BJ (cell line): ENCODE results near the gene UBAC1. TPM values are rescaled to one million over a fixed set of nuclear protein-coding genes. Genes with fewer than 3 reads are reported as not detected.

Experiments
- CTCF ChIA-PET: fragments of 350-600 bp; formaldehyde crosslinking; extraction: SDS; loops from one replicate; lab custom pipeline; 2021; ENCODE audit warnings: antibody characterized with exemption, inconsistent platforms; lab: Yijun Ruan, JAX
- POLR2A ChIA-PET: fragments of 300-600 bp; sonication (Branson Sonifier 250); formaldehyde crosslinking; extraction: SDS; loops from one replicate; lab custom pipeline; 2021; ENCODE audit warnings: antibody characterized with exemption; lab: Charles Lee
- DNase-seq: peaks from one replicate; pipeline ENCODE4 v3.0.0-alpha.2; 2011; ENCODE audit warnings: low read depth
- H3K27me3 ChIP-seq: 2 replicates; pipeline ENCODE4 v1.6.0; 2011; ENCODE audit warnings: low read length; ENCODE audit not compliant: control insufficient read depth, insufficient read depth
- H3K36me3 ChIP-seq: 2 replicates; pipeline ENCODE4 v1.5.1; 2011; ENCODE audit warnings: low read length; ENCODE audit not compliant: control insufficient read depth, insufficient read depth
- H3K4me3 ChIP-seq: 2 replicates; pipeline ENCODE4 v1.5.1; 2011; ENCODE audit warnings: low read depth, mild to moderate bottlenecking, control low read depth, low read length
- CTCF ChIP-seq: IDR thresholded peaks from 2 replicates; pipeline ENCODE4 v1.5.1; 2011; ENCODE audit warnings: low read depth, mild to moderate bottlenecking, control low read depth, inconsistent platforms, low read length, moderate library complexity; ENCODE audit not compliant: insufficient read depth
- polyA plus RNA-seq: library from polyadenylated mRNA; depleted of rRNA; stranded (reverse); fragments of >200 nt; gene quantifications from 2 replicates; pipeline ENCODE4 v1.2.3, GENCODE V29; 2011

Gene UBAC1
- polyA plus RNA-seq, 1 experiment: 50.2 TPM

- no peak for DNase-seq
- no peaks in the 10 kb centered on the region for H3K27me3 ChIP-seq
- ChIA-PET CTCF (interaction anchor here (0.8 kb wide), 1 partner anchor 212 kb away, joined by 3 read pairs; no protein-coding TSS in a partner anchor), POLR2A (no interaction called here)
- no peak for TF ChIP-seq CTCF
- peaks cover 6% of the 10 kb centered on the region for H3K36me3 ChIP-seq
- H3K4me3 ChIP-seq: no peak overlapping the region
Observed at GRCh38 chr9:135910216-135910615, 51.0 kb downstream of the UBAC1 start.

- DNase-seq: no peak
- CTCF ChIA-PET: no interaction called here
- POLR2A ChIA-PET: no interaction called here
- H3K36me3 ChIP-seq: peaks cover 3% of the 10 kb centered on the region
- no peak for TF ChIP-seq CTCF
- H3K27me3 ChIP-seq: no peaks in the 10 kb centered on the region
- no peak overlapping the region for H3K4me3 ChIP-seq
Observed at GRCh38 chr9:135909371-135909770, 51.8 kb downstream of the UBAC1 start.

GRCh38 chr9:135908754-135909204 is 52.4 kb downstream of the UBAC1 start:
- ChIA-PET POLR2A (no interaction called here), CTCF (no interaction called here)
- H3K36me3 ChIP-seq: peaks cover 3% of the 10 kb centered on the region; the same call in 1 of the 2 replicates
- H3K4me3 ChIP-seq: no peak overlapping the region
- DNase-seq: no peak
- no peak for TF ChIP-seq CTCF
- H3K27me3 ChIP-seq: no peaks in the 10 kb centered on the region

- ChIA-PET CTCF (no interaction called here), POLR2A (no interaction called here)
Observed at GRCh38 chr9:135908093-135908753, 53.0 kb downstream of the UBAC1 start.

More at GRCh38 chr9:135908093-135908753, 53.0 kb downstream of the UBAC1 start:
- Histone ChIP-seq H3K4me3 (peak overlapping the region; percentile 74), H3K36me3 (peaks cover 3% of the 10 kb centered on the region; the same call in 1 of the 2 replicates), H3K27me3 (no peaks in the 10 kb centered on the region)
- DNase-seq: no peak
- no peak for TF ChIP-seq CTCF
